Hepatic stellate cell (primary cell): Measurements from ENCODE around the gene EPB41L1.

Experiments
- DNase-seq: peaks from one replicate; pipeline ENCODE4 v3.0.0; 2011; ENCODE audit warnings: low spot score

The EPB41L1 gene

DNA sequence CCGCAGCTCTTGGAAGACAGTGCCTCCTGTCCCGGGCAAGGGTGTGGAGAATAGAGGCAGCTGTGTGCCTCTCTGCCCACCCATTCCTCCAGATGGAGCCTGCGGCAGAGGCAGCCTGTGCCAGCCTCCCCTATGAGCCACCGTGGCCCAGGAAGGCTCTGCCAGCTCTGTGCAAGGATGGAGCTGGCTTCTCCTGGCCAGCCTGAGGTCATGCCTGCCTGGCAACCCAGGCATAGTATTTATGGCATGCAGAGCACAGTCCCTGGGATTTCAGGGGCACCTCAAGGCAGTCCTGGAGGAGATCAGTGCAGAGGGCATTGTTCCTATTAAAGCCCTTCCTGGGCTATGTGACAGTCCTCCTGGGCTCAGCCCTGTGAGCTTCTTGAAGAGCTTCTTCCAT lies 1.5 kb downstream of the EPB41L1 start:
- DNase-seq = no peak

DNA sequence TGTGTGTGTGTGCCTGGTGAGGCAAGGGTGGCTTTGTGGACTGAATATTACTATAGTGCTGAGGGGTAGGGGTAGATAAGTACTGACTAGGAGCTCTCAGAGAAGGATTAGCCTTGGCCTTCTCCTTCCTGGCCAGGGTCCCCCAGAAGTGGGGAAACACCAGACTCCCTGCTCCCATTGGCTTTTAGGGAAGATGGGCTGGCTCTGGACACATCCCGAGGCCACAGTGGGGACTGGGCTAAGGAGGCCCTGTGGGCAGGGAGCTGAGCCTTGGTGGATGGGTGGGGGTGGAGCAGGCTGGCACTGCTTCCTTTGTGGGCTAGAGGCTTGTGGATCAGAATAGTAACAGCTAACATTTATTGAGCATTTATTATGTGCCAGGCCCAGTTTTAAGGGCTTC lies 3.1 kb downstream of the EPB41L1 start:
- DNase-seq = no peak

- no peak for DNase-seq
Observed at GRCh38 chr20:36158160-36158741, 3.7 kb downstream of the EPB41L1 start.

DNA sequence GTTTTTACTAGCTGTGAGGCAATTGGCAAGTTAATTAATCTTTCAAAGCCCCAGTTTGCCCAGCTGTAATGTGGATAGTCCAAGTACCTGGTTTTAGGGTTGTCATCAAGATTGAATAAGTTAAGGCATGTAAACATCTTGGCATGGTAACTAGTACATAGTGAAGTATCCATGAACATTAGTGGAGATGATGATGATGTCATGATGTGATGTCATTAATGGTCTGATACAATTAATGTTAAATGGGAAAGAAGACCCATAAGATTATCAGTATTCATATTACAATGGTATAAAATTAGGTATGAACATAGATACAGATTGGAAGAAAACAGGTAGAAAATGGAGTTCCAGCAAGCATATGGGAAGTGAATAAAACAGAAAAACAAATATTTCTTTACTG lies 5.3 kb downstream of the EPB41L1 start:
- DNase-seq = no peak

GRCh38 chr20:36162272-36162966 lies 7.9 kb downstream of the EPB41L1 start:
- DNase-seq = peak; percentile 43

DNA sequence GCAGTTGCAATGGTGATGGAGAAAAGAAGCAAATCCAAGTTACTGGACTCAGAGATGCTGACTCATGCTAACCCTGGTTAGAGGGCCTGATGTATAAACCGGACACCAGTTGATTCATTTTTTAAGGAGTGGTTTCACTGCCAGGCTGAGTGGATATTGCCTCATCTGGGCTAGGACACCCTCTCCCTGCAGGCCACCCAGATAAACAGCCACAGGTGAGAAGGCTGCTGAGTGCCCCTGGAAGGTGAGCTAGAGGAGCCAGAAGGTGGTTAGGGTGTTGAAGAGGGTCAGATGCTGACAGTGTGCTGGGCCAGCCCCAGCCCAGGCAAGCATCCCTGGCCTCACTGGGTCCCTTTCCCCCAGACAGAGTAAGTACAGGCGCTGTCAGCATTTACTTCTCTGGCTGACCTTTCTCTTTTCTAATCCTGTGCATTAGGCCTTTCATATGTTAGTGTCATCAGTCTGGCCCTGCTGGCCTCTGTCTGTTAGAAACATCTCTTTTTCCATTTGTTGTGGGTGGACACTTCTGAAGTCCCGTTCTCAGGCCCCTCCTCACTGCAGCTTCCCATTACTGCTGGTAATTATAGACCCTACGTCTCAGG lies 13.5 kb downstream of the EPB41L1 start:
- peak; percentile 53 for DNase-seq

DNA sequence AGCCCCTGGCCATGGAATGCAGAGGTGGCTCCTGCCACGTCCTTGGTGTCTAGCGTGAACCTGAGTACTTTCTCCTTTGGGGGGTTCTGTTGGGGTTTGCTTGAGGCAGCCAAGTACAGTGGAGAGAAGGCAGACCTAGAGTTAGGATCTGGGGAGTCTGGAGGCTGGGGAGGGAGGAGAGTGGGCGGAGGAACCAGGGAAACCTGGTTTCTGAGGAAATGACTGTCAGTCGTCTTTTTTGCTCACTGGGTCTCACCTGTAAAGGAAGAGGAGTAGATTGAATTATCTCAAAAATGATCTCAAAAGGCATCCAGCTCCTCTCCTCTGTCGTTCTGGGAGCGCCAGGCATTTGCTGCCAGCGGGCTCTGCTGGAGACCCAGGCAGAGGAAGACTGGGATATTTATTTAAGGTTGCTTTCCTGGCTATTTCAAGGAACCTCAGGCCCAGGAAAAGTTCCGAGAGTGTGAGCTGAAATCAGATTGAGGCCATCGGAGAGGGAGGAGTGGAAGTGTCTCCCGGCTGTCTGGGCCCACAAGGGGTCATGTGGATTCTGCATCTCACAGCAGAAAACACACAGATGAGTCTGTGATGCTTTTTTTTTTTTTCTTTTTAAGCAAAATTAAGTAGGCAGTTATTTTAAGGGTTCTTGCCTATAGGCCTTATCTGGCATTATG lies 16.1 kb downstream of the EPB41L1 start:
- DNase-seq = no peak

DNA sequence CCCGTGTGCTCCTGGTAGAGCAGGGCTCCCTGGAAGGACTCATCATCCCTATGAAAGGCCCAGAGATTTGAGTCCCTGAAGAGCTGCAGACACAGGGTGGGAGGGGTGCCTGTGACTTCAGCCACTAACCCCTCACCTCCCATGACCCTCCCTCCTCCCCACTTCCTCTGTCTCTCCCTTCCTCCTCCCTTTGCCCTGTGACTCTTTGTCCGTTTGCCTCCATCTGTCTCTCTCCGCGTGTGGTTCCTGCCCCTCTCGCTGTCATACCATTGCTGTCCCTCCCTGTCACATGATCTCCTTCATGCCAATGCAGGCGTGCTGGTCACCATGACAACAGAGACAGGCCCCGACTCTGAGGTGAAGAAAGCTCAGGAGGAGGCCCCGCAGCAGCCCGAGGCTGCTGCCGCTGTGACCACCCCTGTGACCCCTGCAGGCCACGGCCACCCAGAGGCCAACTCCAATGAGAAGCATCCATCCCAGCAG lies 19.0 kb downstream of the EPB41L1 start:
- peak; percentile 61 for DNase-seq

DNA sequence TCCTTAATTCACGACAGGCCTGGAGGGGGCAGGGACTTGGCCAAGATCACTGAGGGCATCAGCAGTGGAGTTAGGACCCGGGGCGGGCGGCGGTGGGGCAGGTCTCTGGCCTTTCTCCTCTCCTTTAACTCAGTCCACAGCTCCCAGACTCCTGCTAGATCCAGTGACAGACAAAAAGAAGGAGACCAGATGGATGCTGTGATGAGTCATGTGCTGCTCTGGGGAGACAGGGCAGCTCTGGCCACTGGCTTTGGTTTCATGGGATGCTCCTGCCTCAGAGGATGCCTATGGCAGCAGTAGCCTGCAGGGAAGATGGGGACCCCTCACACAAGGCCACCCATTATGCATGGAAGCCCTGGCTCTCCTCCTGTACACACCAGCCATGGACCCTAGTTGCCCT lies 20.5 kb downstream of the EPB41L1 start:
- DNase-seq = peak; percentile 83

- no peak for DNase-seq
Observed at GRCh38 chr20:36175475-36175995, 21.0 kb downstream of the EPB41L1 start.

DNA sequence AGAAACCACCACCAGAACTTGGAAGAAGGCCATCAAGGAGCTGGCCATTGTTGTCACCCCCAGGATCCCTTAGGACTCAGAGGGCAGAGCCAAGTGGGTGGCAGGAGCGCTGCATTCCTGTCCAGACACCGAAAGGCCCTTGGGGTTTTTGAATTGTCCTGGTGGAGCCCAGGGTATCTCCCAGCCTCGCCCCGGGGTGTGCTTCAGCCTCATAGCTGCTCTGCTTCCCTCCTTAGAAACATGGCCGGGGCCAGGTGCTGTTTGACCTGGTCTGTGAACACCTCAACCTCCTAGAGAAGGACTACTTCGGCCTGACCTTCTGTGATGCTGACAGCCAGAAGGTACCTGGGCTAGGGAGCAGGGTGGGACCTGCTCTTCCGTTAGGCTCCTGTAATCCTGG lies 23.2 kb downstream of the EPB41L1 start:
- no peak for DNase-seq

GRCh38 chr20:36179170-36179945 lies 24.8 kb downstream of the EPB41L1 start:
- no peak for DNase-seq

DNA sequence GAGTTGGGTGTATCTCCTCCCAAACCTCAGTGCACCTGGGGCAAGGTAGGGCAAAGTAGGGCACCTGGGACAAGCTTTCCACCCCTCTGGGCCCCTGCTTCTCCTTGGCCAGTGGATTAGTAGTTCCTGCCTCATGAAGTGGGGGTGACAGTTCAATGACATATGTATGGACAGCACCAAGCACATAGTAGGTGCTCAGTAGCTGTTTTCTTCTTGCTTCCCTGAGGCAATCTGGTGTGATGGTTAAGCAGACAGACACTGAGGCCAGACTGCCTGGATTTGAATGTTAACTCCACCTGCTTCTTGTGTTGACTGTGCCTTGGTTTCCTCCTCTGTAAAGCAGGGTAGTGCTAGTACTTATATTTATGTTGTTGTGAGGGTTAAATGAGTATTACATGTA lies 25.8 kb downstream of the EPB41L1 start:
- DNase-seq = no peak

DNA sequence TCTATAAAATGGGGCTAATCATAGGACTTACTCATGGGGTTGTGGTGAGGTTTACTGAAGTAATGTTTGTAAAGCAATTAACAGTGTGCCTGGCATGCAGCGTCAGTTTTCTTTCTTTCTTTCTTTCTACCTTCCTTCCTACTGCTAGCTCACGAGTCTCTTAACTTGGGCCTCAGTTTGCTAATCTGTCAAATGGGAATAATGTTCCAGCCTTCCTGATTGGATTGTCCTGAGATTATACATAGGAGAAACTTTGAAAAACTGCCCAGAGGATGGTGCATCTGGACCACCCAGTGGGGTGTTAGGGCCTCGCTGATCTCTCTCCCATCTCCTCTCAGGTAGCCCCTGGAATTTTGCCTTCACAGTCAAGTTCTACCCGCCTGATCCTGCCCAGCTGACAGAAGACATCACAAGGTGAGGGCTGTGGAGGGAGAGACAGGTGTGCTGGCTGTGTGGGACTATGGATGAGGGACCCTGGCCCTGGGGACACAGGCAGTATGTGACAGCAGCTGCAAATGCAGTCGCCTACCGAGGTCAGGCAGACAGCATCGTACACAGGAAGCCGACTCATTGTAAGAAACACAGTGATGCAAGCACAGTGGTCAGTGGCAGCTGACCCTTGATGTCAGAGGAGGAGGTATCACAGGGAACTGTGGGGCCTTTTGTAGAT lies 27.5 kb downstream of the EPB41L1 start:
- DNase-seq = peak; percentile 81

GRCh38 chr20:36182604-36183154 lies 28.1 kb downstream of the EPB41L1 start:
- no peak for DNase-seq

DNA sequence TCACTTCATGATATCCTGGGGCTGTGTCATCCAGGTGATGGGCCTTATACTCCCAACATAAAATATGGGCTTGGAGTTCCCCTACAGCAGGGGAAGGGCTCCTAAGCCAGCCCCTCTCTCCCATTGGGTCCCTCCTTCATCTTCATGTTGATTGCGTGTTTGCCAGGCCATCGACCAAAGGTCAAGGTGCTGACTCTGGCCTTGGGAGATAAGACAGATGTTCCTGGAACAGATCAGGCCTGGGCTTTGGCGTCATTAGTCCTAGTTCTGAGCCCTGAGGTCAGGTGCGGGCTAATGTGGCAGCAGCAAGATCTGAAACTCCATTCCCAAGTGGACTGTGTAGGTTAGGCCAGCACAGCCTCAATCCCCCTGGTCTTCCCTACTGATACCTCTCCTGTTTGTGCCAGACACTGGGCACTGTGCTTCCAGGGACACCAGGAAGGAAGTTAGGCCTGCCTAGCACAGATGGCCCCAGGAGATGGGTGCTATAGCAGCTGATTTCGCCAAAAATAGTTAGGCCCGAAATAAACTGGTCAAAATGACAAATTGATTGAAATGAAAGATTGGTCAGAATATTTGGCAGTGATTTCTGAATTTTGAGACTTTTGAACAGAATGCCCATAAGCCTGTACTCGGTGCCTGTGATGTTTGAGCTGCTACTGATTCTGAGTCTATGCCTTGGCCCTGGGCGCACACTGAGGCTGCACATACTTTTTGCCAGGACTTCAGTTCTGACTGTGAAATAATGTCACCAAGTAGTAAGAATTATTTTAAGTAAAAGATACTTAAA lies 28.8 kb downstream of the EPB41L1 start:
- no peak for DNase-seq

DNA sequence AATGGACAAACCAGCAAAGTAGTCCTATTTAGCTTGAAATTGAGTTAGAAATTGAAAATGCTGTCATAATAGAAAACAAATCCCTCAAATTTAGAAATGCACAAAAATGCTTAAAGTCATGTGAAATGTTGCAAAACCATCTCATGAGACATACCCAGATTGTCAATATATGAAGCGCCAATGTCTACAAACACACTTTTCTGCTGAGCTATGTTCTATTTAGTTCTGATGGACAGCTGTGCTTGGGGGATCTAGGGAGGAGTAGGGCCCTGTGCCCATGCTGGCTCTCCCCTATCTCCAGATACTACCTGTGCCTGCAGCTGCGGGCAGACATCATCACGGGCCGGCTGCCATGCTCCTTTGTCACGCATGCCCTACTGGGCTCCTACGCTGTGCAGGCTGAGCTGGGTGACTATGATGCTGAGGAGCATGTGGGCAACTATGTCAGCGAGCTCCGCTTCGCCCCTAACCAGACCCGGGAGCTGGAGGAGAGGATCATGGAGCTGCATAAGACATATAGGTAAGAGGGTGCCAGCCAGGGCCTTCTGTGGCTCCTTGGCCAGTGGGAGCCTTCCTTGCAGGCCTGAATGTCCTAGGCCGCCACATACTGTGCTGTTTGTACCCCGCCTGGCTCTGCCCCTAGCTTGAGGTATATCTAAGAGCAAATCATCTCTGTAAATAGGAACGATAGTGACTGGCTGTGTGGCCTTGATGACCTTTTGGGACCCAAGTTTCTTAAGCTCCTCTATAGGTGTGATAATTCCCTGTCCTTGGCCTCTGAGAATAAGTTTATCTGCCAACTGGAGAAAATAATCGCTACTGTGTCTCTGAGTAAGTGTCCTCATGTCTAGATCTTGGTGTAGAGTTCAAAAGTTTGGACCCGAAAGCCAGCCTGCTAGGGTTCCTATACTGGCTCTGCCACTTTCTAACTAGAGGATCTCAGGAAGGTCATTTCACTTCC lies 30.6 kb downstream of the EPB41L1 start:
- no peak for DNase-seq

- no peak for DNase-seq
Observed at GRCh38 chr20:36193977-36194712, 39.6 kb downstream of the EPB41L1 start.
